OCI-LY1 (cell line): ENCODE results near the gene MEIS1.

ENCODE experiments used
- CTCF ChIP-seq: fragments of 200-600 bp; sonication (generic), shearing (Covaris generic); IDR thresholded peaks from 2 replicates; pipeline ENCODE4 v1.5.1; 2017; ENCODE audit warnings: mild to moderate bottlenecking, antibody characterized with exemption, low read length, moderate library complexity, mixed read lengths
- EZH2 ChIP-seq: fragments of 200-600 bp; sonication (generic), shearing (Covaris generic); IDR thresholded peaks from 2 replicates; pipeline ENCODE4 v1.8.0; 2017; ENCODE audit warnings: borderline replicate concordance, mixed run types, mild to moderate bottlenecking, antibody characterized with exemption, low read length, moderate library complexity, mixed read lengths

DNA sequence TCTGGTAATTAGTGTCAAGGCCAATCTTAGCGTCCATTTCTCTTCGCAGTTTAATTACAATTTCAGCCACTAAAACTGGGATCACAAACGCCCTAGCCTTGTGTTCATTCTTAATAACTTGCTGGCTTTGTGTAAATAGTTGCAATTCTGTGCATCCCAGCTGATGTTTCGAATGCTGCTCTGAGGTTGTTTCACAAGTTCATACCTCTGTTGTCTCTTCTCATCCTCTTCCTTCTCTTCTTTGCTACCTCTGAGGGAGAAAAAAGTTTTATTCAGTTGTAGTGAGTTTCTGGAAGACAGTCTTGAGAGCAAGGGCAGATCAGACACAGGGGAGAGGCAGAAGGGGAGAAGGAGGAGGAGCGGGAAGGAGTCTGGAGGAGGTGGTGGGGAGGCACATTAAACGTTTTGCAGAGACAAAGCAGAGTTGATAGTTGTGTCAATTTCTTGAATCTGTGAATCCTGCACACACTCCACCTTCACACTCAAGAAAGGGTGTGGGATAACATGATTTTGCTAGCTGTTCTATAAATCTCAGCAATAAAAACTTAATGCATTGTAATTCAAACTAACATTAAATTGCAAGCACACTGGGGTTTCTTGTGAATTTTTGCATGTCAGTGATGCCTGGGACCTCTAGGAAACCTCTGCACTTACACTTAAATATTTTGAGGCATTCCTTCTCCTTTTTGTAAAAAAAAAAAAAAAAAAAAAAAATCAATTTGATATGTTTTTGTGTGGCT lies 6.8 kb downstream of the MEIS1 start:
- TF ChIP-seq CTCF (no peak), EZH2 (no peak)
